Testis (tissue), 5 donors: ENCODE results near the gene OR5AR1. TPM values are rescaled to one million over a fixed set of nuclear protein-coding genes. Genes with fewer than 3 reads are reported as not detected.
A peak's percentile ranks its signal among the peaks of the same experiment; 100 is the strongest.

Experiments used
- DNase-seq: peaks from one replicate; pipeline ENCODE4 v3.0.0-alpha.2; 2019
- H3K27ac ChIP-seq, 2 donors: fragments of 200-600 bp; sonication (generic); one replicate each; pipeline ENCODE4 v1.5.1; 2019
- H3K27me3 ChIP-seq: fragments of 200-600 bp; sonication (generic); one replicate; pipeline ENCODE4 v1.5.1; 2019
- H3K36me3 ChIP-seq: fragments of 200-600 bp; sonication (generic); one replicate; pipeline ENCODE4 v1.5.1; 2017; ENCODE audit warnings: low read depth; ENCODE audit errors: missing control alignments
- H3K4me1 ChIP-seq: fragments of 200-600 bp; sonication (generic); one replicate; pipeline ENCODE4 v1.5.1; 2019
- H3K4me3 ChIP-seq, 2 donors: fragments of 200-600 bp; sonication (generic); one replicate each; pipeline ENCODE4 v1.5.1; 2017 to 2019
- H3K9me3 ChIP-seq: fragments of 200-600 bp; sonication (generic); one replicate; pipeline ENCODE4 v1.5.1; 2017
- CTCF ChIP-seq, 3 experiments: fragments of 450-650 bp in 2 of 3; fragments of 200-600 bp in 1 of 3; sonication (generic) in 1 of 3; IDR thresholded peaks; one replicate each; pipeline ENCODE4 v1.5.1; 2016 to 2019; ENCODE audit warnings: antibody characterized with exemption in 3 of 3, mild to moderate bottlenecking in 2 of 3, moderate library complexity in 1 of 3
- POLR2A ChIP-seq: fragments of 450-650 bp; IDR thresholded peaks from one replicate; pipeline ENCODE4 v1.6.1; 2017; ENCODE audit warnings: antibody characterized with exemption, mild to moderate bottlenecking, moderate library complexity
- WGBS, 2 donors: methylation state at CpG; one replicate each; pipeline ENCODE4 v1.1.5; 2018; 5-methylcytosine and 5-hydroxymethylcytosine counted together
- intact Hi-C: fragments of 100-400 bp; cut with DNase I; formaldehyde crosslinking; loops from one replicate; pipeline ENCODE4 v1.15.1; 2023; ENCODE audit warnings: low total_unique reads
- long read RNA-seq, 2 donors: transcript quantifications; one replicate each; lab custom pipeline, GENCODE V29; 2026
- polyA plus RNA-seq: library from polyadenylated mRNA; stranded (reverse); fragments of 350-450 nt; fragmentation: Illumina TruSeq; extraction: RNeasy Lipid Tissue Mini Kit (QIAGEN cat#74804); gene quantifications from one replicate; pipeline ENCODE4 v1.2.3, GENCODE V29; 2014; ENCODE audit warnings: low read depth, low replicate concordance; ENCODE audit not compliant: insufficient read depth
- total RNA-seq, 2 donors: library from RNA; depleted of rRNA; stranded (reverse); fragments of >200 nt; gene quantifications; one replicate each; pipeline ENCODE4 v1.2.3, GENCODE V29; 2016

The OR5AR1 gene
- total RNA-seq = not detected
- polyA plus RNA-seq = not detected
- long read RNA-seq, donor 1 = 0 reads
- long read RNA-seq, donor 2 = 0 reads

- no peak for TF ChIP-seq POLR2A
- Histone ChIP-seq H3K36me3 (no peaks in the 10 kb centered on the region), H3K9me3 (no peaks in the 10 kb centered on the region), H3K27me3 (no peaks in the 10 kb centered on the region), H3K4me3 (no peak within 1 kb of the TSS), H3K27ac (no peak within 1 kb of the TSS), H3K4me1 (no peaks in the 10 kb centered on the region)
- 80 to 85% methylated on average over 2 of the region's 2 CpGs for WGBS, 2 donors
- intact Hi-C loops = no loop called here
- DNase-seq = no peak
These were observed at the start of gene OR5AR1 for GRCh38 chr11:56663386-56663785. TSS of gene OR5AR1 (plus strand) at chr11:56663686. CDS start at chr11:56663686, 0 bp downstream.

- intact Hi-C loops = no loop called here
- Histone ChIP-seq H3K9me3 (no peaks in the 10 kb centered on the region), H3K27ac (no peak overlapping the region), H3K4me3 (no peak overlapping the region), H3K4me1 (no peaks in the 10 kb centered on the region), H3K36me3 (no peaks in the 10 kb centered on the region), H3K27me3 (no peaks in the 10 kb centered on the region)
- peak; percentile 29 for DNase-seq
- 20 to 30% methylated on average over 3 of the region's 3 CpGs for WGBS, 2 donors
- TF ChIP-seq POLR2A = no peak
- peak in 1 of 3 experiments; percentile 19 for TF ChIP-seq CTCF (IDR thresholded peaks at IDR 0.05)
These were observed 38.8 kb upstream of the OR5AR1 start for GRCh38 chr11:56624661-56625110.

- DNase-seq = no peak
- H3K9me3 ChIP-seq = no peaks in the 10 kb centered on the region
- no peaks in the 10 kb centered on the region for H3K36me3 ChIP-seq
- no peaks in the 10 kb centered on the region for H3K27me3 ChIP-seq
- TF ChIP-seq CTCF (IDR thresholded peaks at IDR 0.05) = no peak
- TF ChIP-seq POLR2A = no peak
- intact Hi-C loops = no loop called here
- H3K4me1 ChIP-seq = no peaks in the 10 kb centered on the region
- H3K27ac ChIP-seq = no peak overlapping the region
- WGBS, 2 donors = 68 to 83% methylated on average over 2 of the region's 2 CpGs
- H3K4me3 ChIP-seq = no peak overlapping the region
These were observed 37.5 kb upstream of the OR5AR1 start for GRCh38 chr11:56625946-56626345.

- Histone ChIP-seq H3K4me1 (no peaks in the 10 kb centered on the region), H3K9me3 (no peaks in the 10 kb centered on the region), H3K27me3 (no peaks in the 10 kb centered on the region), H3K4me3 (no peak overlapping the region), H3K27ac (no peak overlapping the region), H3K36me3 (no peaks in the 10 kb centered on the region)
- WGBS, 2 donors = 70 to 81% methylated on average over 2 of the region's 2 CpGs
- no peak for TF ChIP-seq POLR2A
- no peak for TF ChIP-seq CTCF (IDR thresholded peaks at IDR 0.05)
- intact Hi-C loops = no loop called here
- DNase-seq = no peak
These were observed 31.2 kb upstream of the OR5AR1 start for GRCh38 chr11:56632329-56632728.

GRCh38 chr11:56636861-56637260 lies 26.6 kb upstream of the OR5AR1 start:
- no peak for DNase-seq
- intact Hi-C loops = no loop called here
- Histone ChIP-seq H3K4me3 (no peak overlapping the region), H3K4me1 (no peaks in the 10 kb centered on the region), H3K9me3 (no peaks in the 10 kb centered on the region), H3K36me3 (no peaks in the 10 kb centered on the region), H3K27ac (no peak overlapping the region), H3K27me3 (no peaks in the 10 kb centered on the region)
- no peak for TF ChIP-seq CTCF (IDR thresholded peaks at IDR 0.05)
- WGBS, 2 donors = 81 to 86% methylated on average over 2 of the region's 2 CpGs
